ENCODE results near the gene AADACL4.

Gene AADACL4

DNA sequence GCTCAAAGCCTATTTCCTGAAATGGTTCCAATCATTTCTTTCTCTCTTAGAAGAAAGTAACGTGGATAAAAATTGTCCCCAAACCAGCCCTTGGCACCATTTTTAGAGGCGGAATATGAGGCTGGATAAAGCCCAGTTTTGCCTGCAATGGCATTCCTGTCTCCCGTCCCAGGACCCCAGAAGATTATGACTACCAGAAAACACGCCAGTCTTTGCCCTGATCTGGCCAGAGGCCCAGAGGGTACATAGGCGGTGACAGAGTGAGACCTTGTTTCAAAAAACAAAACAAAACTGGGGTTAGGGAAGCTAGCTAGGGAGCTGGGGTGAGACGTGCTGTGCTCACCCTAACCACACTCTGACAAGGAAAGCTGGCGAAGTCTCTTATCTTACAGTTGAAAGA, at the start of gene AADACL4:
Gene AADACL4 (plus strand): TSS at position 301 of the 400 bp plus-strand sequence. CDS start 462 bp downstream, outside the sequence.
- DNase-seq (ENCODE audit: low read depth in 1 of 2, low spot score in 1 of 2) = no peak
- no peak for TF ChIP-seq JUND (IDR thresholded peaks at IDR 0.05; ENCODE audit: low read depth)
- in situ Hi-C loops (cut with HindIII; ENCODE audit: low pct_unique_long_range_greater_than_20kb, low sequenced_read_pairs) = no loop called here

DNA sequence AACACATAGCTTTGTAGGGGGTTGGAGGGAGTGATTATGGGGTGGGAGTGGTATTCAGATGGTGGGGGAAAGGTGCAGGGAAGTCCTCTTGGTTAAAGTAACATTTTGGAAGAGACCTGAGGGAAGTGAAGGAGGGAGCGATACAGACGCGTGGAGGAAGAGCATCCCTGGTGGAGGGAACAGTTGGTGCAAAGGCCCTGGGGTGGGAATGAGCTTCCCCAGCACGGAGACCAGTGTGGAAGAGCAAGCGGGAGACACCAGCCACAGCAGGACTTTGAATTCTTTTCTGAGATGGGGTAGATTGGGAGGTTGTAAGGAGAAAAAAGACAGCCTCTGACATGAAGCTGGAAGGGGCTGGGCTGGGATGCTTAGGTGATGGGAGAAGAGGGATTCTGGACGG, 49.4 kb upstream of the AADACL4 start:
- TF ChIP-seq JUND (IDR thresholded peaks at IDR 0.05; ENCODE audit: low read depth) = no peak
- in situ Hi-C loops (cut with HindIII; ENCODE audit: low pct_unique_long_range_greater_than_20kb, low sequenced_read_pairs) = no loop called here
- DNase-seq (ENCODE audit: low read depth in 1 of 2, low spot score in 1 of 2) = no peak

- DNase-seq (ENCODE audit: low read depth in 1 of 2, low spot score in 1 of 2) = no peak
Measured at GRCh38 chr1:12594966-12595756, 48.7 kb upstream of the AADACL4 start.

DNA sequence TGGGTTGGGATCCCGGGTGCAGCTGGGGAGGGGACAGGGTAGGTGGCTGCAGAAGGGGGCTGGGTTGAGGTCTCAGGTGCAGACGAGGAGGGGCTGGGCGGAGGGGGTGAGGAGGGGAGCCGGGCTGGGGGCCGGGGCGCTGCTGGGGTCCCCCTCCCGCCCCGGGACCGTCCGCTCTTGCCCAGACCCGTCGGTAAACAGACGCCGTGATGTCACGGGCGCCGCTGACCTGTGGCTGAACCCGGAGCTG, 48.2 kb upstream of the AADACL4 start:
- in situ Hi-C loops (cut with HindIII; ENCODE audit: low pct_unique_long_range_greater_than_20kb, low sequenced_read_pairs) = no loop called here
- no peak for TF ChIP-seq JUND (IDR thresholded peaks at IDR 0.05; ENCODE audit: low read depth)
- no peak for DNase-seq (ENCODE audit: low read depth in 1 of 2, low spot score in 1 of 2)

More at GRCh38 chr1:12594966-12595756, 48.7 kb upstream of the AADACL4 start:
- in situ Hi-C loops (cut with HindIII; ENCODE audit: low pct_unique_long_range_greater_than_20kb, low sequenced_read_pairs) = no loop called here
- no peak for TF ChIP-seq JUND (IDR thresholded peaks at IDR 0.05; ENCODE audit: low read depth)

DNA sequence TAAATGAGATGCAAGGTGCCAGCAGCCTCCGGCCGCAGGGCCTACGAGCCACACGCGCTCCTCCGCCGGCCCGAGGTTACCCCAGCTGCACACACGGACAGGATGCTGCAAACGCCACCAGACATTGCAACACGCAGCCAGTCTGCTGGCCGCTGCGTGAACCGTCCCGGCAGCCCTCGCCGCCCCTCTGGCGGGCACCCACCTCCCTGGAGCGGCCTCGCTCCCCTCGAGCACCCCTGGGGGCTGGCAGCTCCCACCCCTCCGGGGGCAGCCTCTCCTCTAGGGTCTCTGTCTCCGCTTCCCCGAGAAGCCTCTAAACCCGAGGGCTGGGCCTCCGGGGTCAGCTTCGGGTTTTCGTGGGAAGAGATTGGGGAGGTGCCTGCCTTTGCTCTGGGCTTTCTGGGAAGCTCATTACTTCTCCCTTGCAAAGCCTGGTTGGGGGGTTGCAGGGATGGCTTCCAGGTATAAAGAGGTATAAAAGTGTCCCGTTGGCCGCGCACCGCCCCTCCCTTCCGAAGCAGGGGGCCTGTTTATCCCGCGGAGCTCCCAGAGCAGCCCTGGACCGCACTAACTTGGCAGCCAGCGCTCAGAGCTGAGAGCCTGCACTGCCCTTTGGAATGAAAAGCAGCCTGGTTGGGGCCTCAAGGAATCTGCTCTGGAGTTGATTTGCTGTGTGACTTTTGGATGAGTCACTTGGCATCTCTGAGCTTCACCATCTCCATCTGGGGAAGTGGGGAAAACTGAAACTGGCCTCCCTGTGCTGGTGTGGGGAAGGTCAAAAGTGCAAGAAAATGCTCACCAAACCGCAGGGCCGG, 47.7 kb upstream of the AADACL4 start:
- in situ Hi-C loops (cut with HindIII; ENCODE audit: low pct_unique_long_range_greater_than_20kb, low sequenced_read_pairs) = no loop called here
- no peak for TF ChIP-seq JUND (IDR thresholded peaks at IDR 0.05; ENCODE audit: low read depth)
- peak; percentile 75 to 88 for DNase-seq (ENCODE audit: low read depth in 1 of 2, low spot score in 1 of 2)

- no peak for TF ChIP-seq JUND (IDR thresholded peaks at IDR 0.05; ENCODE audit: low read depth)
- peak in 1 of 2 experiments; percentile 83 for DNase-seq (ENCODE audit: low read depth in 1 of 2, low spot score in 1 of 2)
- in situ Hi-C loops (cut with HindIII; ENCODE audit: low pct_unique_long_range_greater_than_20kb, low sequenced_read_pairs) = no loop called here
Measured at GRCh38 chr1:12597792-12598191, 46.1 kb upstream of the AADACL4 start.

DNA sequence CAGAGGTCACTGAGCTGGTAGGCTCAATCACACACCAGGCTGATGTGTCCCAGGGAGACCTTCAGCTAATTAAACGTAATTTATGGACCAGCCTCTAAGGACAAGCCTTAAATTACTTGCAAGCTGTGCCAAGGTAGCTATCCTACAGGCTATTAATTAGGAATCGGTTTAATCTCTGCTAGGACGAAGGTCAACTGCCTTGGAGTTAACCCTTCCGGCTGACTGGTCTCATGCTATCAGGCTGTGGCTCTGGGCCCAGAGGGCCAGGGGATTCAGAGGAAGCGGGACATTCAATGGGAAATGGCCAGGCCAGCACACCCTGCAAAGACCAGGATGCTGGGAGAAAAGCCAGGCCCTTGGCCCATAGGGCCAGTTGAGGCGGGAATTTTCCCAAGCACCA, 44.9 kb upstream of the AADACL4 start:
- no peak for TF ChIP-seq JUND (IDR thresholded peaks at IDR 0.05; ENCODE audit: low read depth)
- DNase-seq (ENCODE audit: low read depth in 1 of 2, low spot score in 1 of 2) = no peak
- in situ Hi-C loops (cut with HindIII; ENCODE audit: low pct_unique_long_range_greater_than_20kb, low sequenced_read_pairs) = no loop called here

DNA sequence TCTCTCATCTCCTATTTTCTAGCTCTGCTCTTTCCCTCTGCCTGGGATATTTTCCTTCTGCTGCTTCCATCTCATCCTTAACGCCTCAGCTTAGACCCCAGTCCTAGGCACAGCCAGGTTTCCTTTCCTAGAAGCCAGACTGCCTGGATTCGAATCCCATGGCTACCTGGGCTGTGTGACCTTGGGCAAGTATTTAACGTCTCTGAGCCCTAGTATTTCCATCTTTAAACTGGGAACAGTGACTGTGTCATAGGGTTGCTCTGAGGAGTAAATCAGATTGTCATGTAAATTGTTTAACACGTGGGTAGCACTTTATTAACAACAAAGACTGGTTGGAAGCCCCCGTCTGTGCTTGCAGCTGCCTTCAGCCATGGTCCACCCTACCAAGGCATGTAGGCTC, 44.2 kb upstream of the AADACL4 start:
- no peak for DNase-seq (ENCODE audit: low read depth in 1 of 2, low spot score in 1 of 2)
- in situ Hi-C loops (cut with HindIII; ENCODE audit: low pct_unique_long_range_greater_than_20kb, low sequenced_read_pairs) = no loop called here
- no peak for TF ChIP-seq JUND (IDR thresholded peaks at IDR 0.05; ENCODE audit: low read depth)

DNA sequence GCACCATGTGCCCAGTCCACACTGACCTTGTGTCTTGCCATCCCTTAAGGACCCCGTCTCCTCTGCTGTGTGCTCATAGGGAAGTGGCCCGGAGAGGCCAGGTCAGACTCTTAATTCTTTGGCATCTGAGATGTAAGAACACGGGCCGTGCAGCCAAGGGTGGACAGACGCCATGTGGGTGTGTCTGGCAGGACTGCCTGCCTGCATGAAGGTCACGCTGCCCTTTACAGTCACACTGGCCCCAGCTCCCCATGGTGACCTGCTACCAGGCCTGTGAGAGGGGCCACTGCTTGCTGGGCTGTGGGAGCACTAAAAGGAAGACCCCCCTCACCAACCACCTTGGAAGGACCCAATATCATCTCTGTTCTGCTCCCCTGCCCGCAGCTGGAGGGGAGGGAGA, 43.5 kb upstream of the AADACL4 start:
- in situ Hi-C loops (cut with HindIII; ENCODE audit: low pct_unique_long_range_greater_than_20kb, low sequenced_read_pairs) = no loop called here
- DNase-seq (ENCODE audit: low read depth in 1 of 2, low spot score in 1 of 2) = peak in 1 of 2 experiments; percentile 36
- TF ChIP-seq JUND (IDR thresholded peaks at IDR 0.05; ENCODE audit: low read depth) = no peak

- no peak for TF ChIP-seq JUND (IDR thresholded peaks at IDR 0.05; ENCODE audit: low read depth)
- in situ Hi-C loops (cut with HindIII; ENCODE audit: low pct_unique_long_range_greater_than_20kb, low sequenced_read_pairs) = no loop called here
- DNase-seq (ENCODE audit: low read depth in 1 of 2, low spot score in 1 of 2) = peak in 1 of 2 experiments; percentile 47
Measured at GRCh38 chr1:12600880-12601633, 42.8 kb upstream of the AADACL4 start.

- TF ChIP-seq JUND (IDR thresholded peaks at IDR 0.05; ENCODE audit: low read depth) = no peak
- in situ Hi-C loops (cut with HindIII; ENCODE audit: low pct_unique_long_range_greater_than_20kb, low sequenced_read_pairs) = no loop called here
Measured at GRCh38 chr1:12601700-12602658, 41.9 kb upstream of the AADACL4 start.

GRCh38 chr1:12602659-12603024, 41.2 kb upstream of the AADACL4 start:
- no peak for DNase-seq (ENCODE audit: low read depth in 1 of 2, low spot score in 1 of 2)
- no peak for TF ChIP-seq JUND (IDR thresholded peaks at IDR 0.05; ENCODE audit: low read depth)
- in situ Hi-C loops (cut with HindIII; ENCODE audit: low pct_unique_long_range_greater_than_20kb, low sequenced_read_pairs) = no loop called here

More at GRCh38 chr1:12601700-12602658, 41.9 kb upstream of the AADACL4 start:
- DNase-seq (ENCODE audit: low read depth in 1 of 2, low spot score in 1 of 2) = no peak
